Measurements from ENCODE around the gene WNT3A. TPM values are rescaled to one million over a fixed set of nuclear protein-coding genes. Genes with fewer than 3 reads are reported as not detected.

Gene WNT3A
- total RNA-seq, 1 experiment from 2014 or later = 0.24 TPM

DNA sequence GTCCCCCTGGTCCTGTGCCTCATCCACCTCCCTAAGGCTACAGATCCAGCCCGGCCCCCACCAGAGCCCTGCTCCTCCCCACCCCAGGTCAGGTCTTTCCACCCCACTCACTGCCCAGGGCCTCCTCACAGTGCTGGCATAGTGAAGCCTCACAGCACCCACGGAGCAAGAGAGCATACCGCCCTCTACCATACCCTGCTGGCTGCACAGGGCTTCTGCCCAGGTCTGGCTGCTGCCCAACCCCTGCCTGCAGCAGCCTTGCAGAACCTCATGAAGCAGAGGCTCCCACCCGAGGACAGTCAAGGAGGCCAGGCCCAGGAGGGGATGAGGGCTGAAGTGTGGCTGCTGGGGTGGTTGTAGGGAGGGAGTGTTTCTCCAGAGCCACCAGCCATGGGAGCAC lies 56.0 kb downstream of the WNT3A start:
- Histone ChIP-seq H2AFZ (no peak overlapping the region), H3K9me3 (ENCODE audit: insufficient read depth, low read depth) (no peaks in the 10 kb centered on the region), H3K36me3 (ENCODE audit: low read depth) (no peaks in the 10 kb centered on the region), H3K79me2 (ENCODE audit: low read depth) (no peaks in the 10 kb centered on the region), H3K4me2 (no peak overlapping the region), H4K20me1 (ENCODE audit: insufficient read depth) (no peaks in the 10 kb centered on the region), H3K4me3 (no peak overlapping the region), H3K27me3 (ENCODE audit: insufficient read depth, low read depth) (peaks cover 10% of the 10 kb centered on the region; the same call in 1 of the 2 replicates), H3K27ac (no peak overlapping the region), H3F3A (ENCODE audit: insufficient read depth, low read depth) (peaks cover 10% of the 10 kb centered on the region), H3K9me2 (ENCODE audit: insufficient read depth) (no peaks in the 10 kb centered on the region), H3K4me1 (replicated peaks; ENCODE audit: insufficient read depth) (peaks cover 7% of the 10 kb centered on the region)
- DNase-seq = no peak
- ChIA-PET CTCF (no interaction called here), POLR2A (ENCODE audit: unreplicated experiment) (no interaction called here)
- no TSS peak for BruUV-seq (replicated peaks)
- TF ChIP-seq, protein P1, sequence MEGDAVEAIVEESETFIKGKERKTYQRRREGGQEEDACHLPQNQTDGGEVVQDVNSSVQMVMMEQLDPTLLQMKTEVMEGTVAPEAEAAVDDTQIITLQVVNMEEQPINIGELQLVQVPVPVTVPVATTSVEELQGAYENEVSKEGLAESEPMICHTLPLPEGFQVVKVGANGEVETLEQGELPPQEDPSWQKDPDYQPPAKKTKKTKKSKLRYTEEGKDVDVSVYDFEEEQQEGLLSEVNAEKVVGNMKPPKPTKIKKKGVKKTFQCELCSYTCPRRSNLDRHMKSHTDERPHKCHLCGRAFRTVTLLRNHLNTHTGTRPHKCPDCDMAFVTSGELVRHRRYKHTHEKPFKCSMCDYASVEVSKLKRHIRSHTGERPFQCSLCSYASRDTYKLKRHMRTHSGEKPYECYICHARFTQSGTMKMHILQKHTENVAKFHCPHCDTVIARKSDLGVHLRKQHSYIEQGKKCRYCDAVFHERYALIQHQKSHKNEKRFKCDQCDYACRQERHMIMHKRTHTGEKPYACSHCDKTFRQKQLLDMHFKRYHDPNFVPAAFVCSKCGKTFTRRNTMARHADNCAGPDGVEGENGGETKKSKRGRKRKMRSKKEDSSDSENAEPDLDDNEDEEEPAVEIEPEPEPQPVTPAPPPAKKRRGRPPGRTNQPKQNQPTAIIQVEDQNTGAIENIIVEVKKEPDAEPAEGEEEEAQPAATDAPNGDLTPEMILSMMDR (conservative IDR thresholded peaks at IDR 0.05) = no peak; the same call in 1 of the 2 replicates
- TF ChIP-seq EZH2 (IDR thresholded peaks at IDR 0.05; ENCODE audit: low read depth) = no peak
- intact Hi-C loops (cut with micrococcal nuclease; ENCODE audit: unreplicated experiment) = no loop called here

DNA sequence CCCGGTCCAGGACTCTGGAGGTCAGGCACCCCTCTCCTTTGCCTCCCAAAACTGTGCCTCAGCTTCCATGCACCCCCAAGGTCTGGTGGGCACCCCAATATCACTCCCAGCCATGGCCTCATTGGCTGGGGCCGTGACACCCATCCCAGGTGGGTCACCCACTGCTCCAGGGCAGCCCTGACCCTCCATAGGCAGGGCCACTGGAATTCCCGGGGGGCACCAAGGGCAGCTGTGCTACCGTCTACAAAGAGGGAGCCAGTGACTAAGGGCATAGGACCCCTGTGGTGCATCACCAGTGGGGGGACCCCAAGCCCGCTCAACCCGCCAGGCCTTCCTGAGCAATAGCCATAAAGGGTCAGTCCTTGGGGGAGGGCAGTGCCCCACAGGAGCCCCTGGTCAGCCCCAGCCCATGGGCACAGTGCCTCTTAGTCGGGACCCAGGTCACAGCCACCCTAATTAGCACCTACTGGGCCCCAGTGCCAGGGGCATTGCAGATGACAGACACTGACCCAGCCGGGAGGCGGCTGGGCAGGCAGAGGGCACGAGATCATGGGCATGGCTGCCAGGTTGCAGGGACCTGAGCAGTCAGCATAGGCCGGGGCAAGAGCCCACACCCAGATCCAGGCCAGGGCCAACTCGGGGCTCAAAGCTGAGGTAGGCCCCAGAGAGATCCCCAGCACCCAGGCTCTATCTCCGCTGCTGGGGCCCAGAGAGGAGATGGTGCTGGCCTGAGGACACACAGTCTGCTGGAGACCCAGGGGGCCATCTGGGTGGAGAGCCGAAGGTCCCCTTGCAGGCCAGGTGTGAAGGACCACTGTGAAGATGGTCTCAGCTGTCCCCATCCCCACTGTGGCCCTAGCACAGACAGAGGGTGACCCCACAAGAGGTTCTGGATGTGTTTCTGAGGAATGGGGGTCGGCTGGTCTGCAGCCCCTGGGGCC lies 56.7 kb downstream of the WNT3A start:
- Histone ChIP-seq H3K4me3 (no peak overlapping the region), H3K27me3 (ENCODE audit: insufficient read depth, low read depth) (peaks cover 10% of the 10 kb centered on the region; the same call in 1 of the 2 replicates), H3K27ac (no peak overlapping the region), H2AFZ (no peak overlapping the region), H3K79me2 (ENCODE audit: low read depth) (no peaks in the 10 kb centered on the region), H3K36me3 (ENCODE audit: low read depth) (no peaks in the 10 kb centered on the region), H4K20me1 (ENCODE audit: insufficient read depth) (no peaks in the 10 kb centered on the region), H3K4me1 (replicated peaks; ENCODE audit: insufficient read depth) (no peaks in the 10 kb centered on the region; the same call in 1 of the 2 replicates), H3K9me3 (ENCODE audit: insufficient read depth, low read depth) (no peaks in the 10 kb centered on the region), H3F3A (ENCODE audit: insufficient read depth, low read depth) (peaks cover 3% of the 10 kb centered on the region), H3K4me2 (no peak overlapping the region), H3K9me2 (ENCODE audit: insufficient read depth) (no peaks in the 10 kb centered on the region)
- ChIA-PET CTCF (no interaction called here), POLR2A (ENCODE audit: unreplicated experiment) (no interaction called here)
- DNase-seq = no peak
- intact Hi-C loops (cut with micrococcal nuclease; ENCODE audit: unreplicated experiment) = no loop called here
- BruUV-seq (replicated peaks) = no TSS peak
- no peak for TF ChIP-seq EZH2 (IDR thresholded peaks at IDR 0.05; ENCODE audit: low read depth)
- TF ChIP-seq, protein P1 (conservative IDR thresholded peaks at IDR 0.05) = no peak

DNA sequence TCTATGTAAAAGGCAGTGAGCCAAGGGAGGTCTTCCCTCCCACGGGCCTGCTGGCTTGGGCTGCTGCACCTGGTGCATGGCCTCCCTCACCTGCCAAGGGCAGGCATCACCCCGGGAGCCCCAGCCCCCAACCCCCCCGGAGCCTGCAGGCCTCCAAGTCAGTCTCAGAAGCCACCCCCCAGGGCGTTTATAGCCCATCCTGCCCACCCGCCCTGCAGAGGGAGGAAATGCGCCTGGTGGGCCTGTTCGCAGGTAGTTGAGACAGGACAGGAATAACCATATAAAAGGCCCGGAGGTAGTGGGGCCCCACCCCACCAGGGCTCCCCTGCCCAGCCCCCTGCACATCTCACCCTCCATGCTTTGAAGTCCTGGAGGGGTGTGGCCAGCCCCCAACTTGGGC lies 57.5 kb downstream of the WNT3A start:
- H2AFZ ChIP-seq = no peak overlapping the region

More for the DNA sequence above, 57.5 kb downstream of the WNT3A start:
- ChIA-PET POLR2A (ENCODE audit: unreplicated experiment) (no interaction called here), CTCF (no interaction called here)
- no TSS peak for BruUV-seq (replicated peaks)
- H3K36me3 ChIP-seq (ENCODE audit: low read depth) = no peaks in the 10 kb centered on the region
- intact Hi-C loops (cut with micrococcal nuclease; ENCODE audit: unreplicated experiment) = no loop called here
- H3K4me1 ChIP-seq (replicated peaks; ENCODE audit: insufficient read depth) = no peaks in the 10 kb centered on the region; the same call in 1 of the 2 replicates
- H3K4me3 ChIP-seq = no peak overlapping the region
- no peaks in the 10 kb centered on the region for H4K20me1 ChIP-seq (ENCODE audit: insufficient read depth)
- no peak overlapping the region for H3K27ac ChIP-seq
- DNase-seq = no peak
- H3K9me3 ChIP-seq (ENCODE audit: insufficient read depth, low read depth) = no peaks in the 10 kb centered on the region
- no peaks in the 10 kb centered on the region for H3K79me2 ChIP-seq (ENCODE audit: low read depth)
- no peaks in the 10 kb centered on the region for H3K9me2 ChIP-seq (ENCODE audit: insufficient read depth)
- H3K4me2 ChIP-seq = no peak overlapping the region
- TF ChIP-seq, protein P1 (conservative IDR thresholded peaks at IDR 0.05) = no peak
- no peak for TF ChIP-seq EZH2 (IDR thresholded peaks at IDR 0.05; ENCODE audit: low read depth)
- no peaks in the 10 kb centered on the region for H3F3A ChIP-seq (ENCODE audit: insufficient read depth, low read depth)
- H3K27me3 ChIP-seq (ENCODE audit: insufficient read depth, low read depth) = peaks cover 10% of the 10 kb centered on the region; the same call in 1 of the 2 replicates
